Upper lobe of left lung (tissue), 6 donors: ENCODE results near the gene DRAM1. TPM values are rescaled to one million over a fixed set of nuclear protein-coding genes. Genes with fewer than 3 reads are reported as not detected.

ENCODE experiments used
- ATAC-seq, 2 donors: fragments of 200-7000 bp; cut with Tn5 transposase; one replicate each; pipeline ENCODE4 v1.9.1; 2022; ENCODE audit warnings: mild to moderate bottlenecking in 2 of 2, moderate library complexity in 2 of 2; ENCODE audit not compliant: low FRiP score in 2 of 2
- DNase-seq, 2 donors: peaks; one replicate each; pipeline ENCODE4 v3.0.0-alpha.2; 2019 to 2020
- H3K27ac ChIP-seq, 4 donors: fragments of 200-600 bp; sonication (generic); one replicate each; pipeline ENCODE4 v1.5.1; 2016 to 2019
- H3K27me3 ChIP-seq, 4 donors: fragments of 200-600 bp; sonication (generic); one replicate each; pipeline ENCODE4 v1.5.1; 2017 to 2019
- H3K36me3 ChIP-seq, 4 donors: fragments of 200-600 bp; sonication (generic); one replicate each; pipeline ENCODE4 v1.5.1; 2016 to 2019
- H3K4me1 ChIP-seq, 4 donors: fragments of 200-600 bp; sonication (generic); one replicate each; pipeline ENCODE4 v1.5.1; 2018 to 2019
- H3K4me3 ChIP-seq, 4 donors: fragments of 200-600 bp; sonication (generic); one replicate each; pipeline ENCODE4 v1.5.1; 2017 to 2019; ENCODE audit warnings: mild to moderate bottlenecking in 2 of 4, moderate library complexity in 1 of 4
- H3K9me3 ChIP-seq, 4 donors: fragments of 200-600 bp; sonication (generic); one replicate each; pipeline ENCODE4 v1.5.1; 2018 to 2019
- EP300 ChIP-seq, 4 donors: sonication (generic); formaldehyde crosslinking; IDR thresholded peaks; one replicate each; pipeline ENCODE4 v1.5.1; 2017; ENCODE audit warnings: antibody characterized with exemption in 4 of 4, control low read depth in 2 of 4
- POLR2A ChIP-seq, 4 donors: fragments of 450-650 bp; IDR thresholded peaks; one replicate each; pipeline ENCODE4 v1.5.1; 2016 to 2017; ENCODE audit warnings: antibody characterized with exemption in 4 of 4, mild to moderate bottlenecking in 2 of 4
- POLR2AphosphoS5 ChIP-seq, 2 donors: sonication (generic); formaldehyde crosslinking; IDR thresholded peaks; one replicate each; pipeline ENCODE4 v1.5.1; 2017; ENCODE audit warnings: antibody characterized with exemption in 2 of 2
- WGBS, 2 donors: methylation state at CpG; one replicate each; pipeline ENCODE4 v1.1.5; 2017 to 2018; 5-methylcytosine and 5-hydroxymethylcytosine counted together
- total RNA-seq, 6 donors: library from RNA; depleted of rRNA in 4 of 6; stranded (reverse); fragments of >200 nt in 4 of 6; gene quantifications; one replicate each; pipeline versions ENCODE4 v1.1.0 to v1.2.1, GENCODE V29; 2016 to 2021
- TF ChIP-seq, protein P1 (sequence below), 6 experiments: fragments of 450-650 bp in 4 of 6; fragments of 200-600 bp in 2 of 6; sonication (generic) in 2 of 6; IDR thresholded peaks; one replicate each; pipeline ENCODE4 v1.5.1; 2016 to 2019; ENCODE audit warnings: antibody characterized with exemption in 6 of 6
- donor health status: DM: no; HTN: no; CAD: no; lungs with moderate emphysema.
- donor health status: DM: no; HTN: yes; CAD: no; lungs with severe emphysema.

DRAM1 gene
- total RNA-seq, 6 donors from 2014 or later: 28.9 to 203 (median 142) TPM

DNA sequence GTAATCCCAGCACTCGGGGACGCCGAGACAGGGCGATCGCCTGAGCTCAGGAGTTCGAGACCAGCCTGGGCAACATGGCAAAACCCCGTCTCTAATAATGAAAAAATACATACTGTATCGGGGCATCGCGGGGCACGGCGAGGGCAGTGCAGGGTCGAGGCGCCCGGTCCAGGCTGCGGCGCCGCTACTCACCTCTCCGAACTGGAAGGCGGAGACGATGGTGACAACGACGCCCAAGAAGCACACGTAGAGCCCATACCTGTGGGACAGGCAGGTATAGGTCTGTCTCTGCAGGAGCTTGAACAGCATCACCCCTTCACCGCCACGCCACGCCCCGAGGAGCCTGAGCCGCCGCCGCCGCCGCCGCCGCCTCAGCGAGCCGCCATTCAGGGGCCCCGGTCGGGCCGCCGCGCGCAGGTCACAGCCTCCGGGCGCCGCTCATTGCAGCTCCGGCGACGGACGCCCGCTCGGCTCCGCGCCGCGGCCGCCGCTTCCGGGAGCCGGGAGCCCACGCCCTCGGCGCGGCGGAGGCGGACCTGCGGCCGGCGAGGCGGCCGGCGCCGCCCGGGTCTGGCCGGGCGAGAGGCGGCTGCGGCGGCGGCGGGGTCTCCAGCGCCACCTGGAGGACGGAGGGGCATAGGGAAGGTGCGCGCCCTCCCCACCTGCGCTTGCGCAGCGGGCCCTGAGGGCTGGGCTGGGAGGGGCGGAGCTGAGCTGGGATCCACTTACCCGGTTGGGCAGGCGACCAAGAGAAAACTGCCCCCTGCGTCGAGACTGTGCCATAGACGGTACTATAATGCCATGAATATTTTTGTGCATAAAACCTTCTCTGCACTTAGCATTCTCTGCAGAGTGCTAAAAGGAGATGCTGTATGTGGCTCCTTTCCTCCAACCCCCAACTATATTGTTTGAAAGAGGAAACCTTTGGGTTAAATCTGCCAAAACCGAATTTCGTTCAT is 46.7 kb upstream of the DRAM1 start, which contains the start of gene GNPTAB:
TSS of gene GNPTAB (minus strand) at position 593 of the 959 bp plus-strand sequence. CDS start at position 309, 284 bp downstream.
- DNase-seq: peak; percentile 96 to 98
- Histone ChIP-seq H3K27ac (peak within 1 kb of the TSS; percentile 82 to 92 (median 86)), H3K36me3 (no peaks in the 10 kb centered on the region), H3K9me3 (no peaks in the 10 kb centered on the region), H3K4me3 (peak within 1 kb of the TSS; percentile 70 to 92 (median 82)), H3K4me1 (peaks cover 18 to 44% (median 27%) of the 10 kb centered on the region in 4 donors), H3K27me3 (no peaks in the 10 kb centered on the region)
- peak; percentile 99 for ATAC-seq
- no peak for TF ChIP-seq POLR2AphosphoS5 (IDR thresholded peaks at IDR 0.05)
- peak in 2 of 4 donors; percentile 39 to 81 for TF ChIP-seq POLR2A (IDR thresholded peaks at IDR 0.05)
- TF ChIP-seq, protein P1, sequence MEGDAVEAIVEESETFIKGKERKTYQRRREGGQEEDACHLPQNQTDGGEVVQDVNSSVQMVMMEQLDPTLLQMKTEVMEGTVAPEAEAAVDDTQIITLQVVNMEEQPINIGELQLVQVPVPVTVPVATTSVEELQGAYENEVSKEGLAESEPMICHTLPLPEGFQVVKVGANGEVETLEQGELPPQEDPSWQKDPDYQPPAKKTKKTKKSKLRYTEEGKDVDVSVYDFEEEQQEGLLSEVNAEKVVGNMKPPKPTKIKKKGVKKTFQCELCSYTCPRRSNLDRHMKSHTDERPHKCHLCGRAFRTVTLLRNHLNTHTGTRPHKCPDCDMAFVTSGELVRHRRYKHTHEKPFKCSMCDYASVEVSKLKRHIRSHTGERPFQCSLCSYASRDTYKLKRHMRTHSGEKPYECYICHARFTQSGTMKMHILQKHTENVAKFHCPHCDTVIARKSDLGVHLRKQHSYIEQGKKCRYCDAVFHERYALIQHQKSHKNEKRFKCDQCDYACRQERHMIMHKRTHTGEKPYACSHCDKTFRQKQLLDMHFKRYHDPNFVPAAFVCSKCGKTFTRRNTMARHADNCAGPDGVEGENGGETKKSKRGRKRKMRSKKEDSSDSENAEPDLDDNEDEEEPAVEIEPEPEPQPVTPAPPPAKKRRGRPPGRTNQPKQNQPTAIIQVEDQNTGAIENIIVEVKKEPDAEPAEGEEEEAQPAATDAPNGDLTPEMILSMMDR (IDR thresholded peaks at IDR 0.05): peak; percentile 90 to 99 (median 97)
- 0% methylated on average over 17 to 47 of the region's 96 CpGs for WGBS, 2 donors

DNA sequence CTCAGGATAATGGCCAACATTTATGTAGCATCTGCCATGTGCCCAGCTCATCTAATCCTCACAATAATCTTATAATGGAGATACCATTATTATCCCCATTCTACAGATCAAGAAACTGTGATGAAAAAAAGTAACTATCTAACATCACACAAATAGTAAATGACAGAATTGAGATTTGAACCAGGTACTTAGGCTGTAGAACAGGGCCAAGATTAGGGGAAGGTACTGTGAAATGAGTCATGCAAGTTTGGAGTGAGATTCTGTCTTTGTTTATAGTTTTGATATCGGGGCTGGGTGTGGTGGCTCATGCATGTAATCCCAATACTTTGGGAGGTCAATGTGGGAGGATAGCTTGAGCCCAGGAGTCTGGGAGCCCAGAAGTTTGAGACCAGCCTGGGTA is 45.4 kb upstream of the DRAM1 start:
- no peaks in the 10 kb centered on the region for H3K9me3 ChIP-seq
- H3K27me3 ChIP-seq: no peaks in the 10 kb centered on the region
- no peak overlapping the region for H3K4me3 ChIP-seq
- peaks cover 16 to 30% (median 26%) of the 10 kb centered on the region in 4 donors for H3K4me1 ChIP-seq
- ATAC-seq: no peak
- WGBS, 2 donors: 58 to 75% methylated on average over 1 of the region's 1 CpG
- no peak overlapping the region for H3K27ac ChIP-seq
- DNase-seq: no peak
- no peaks in the 10 kb centered on the region for H3K36me3 ChIP-seq
- TF ChIP-seq POLR2A (IDR thresholded peaks at IDR 0.05) (no peak), POLR2AphosphoS5 (IDR thresholded peaks at IDR 0.05) (no peak), EP300 (IDR thresholded peaks at IDR 0.05) (no peak)
- TF ChIP-seq, protein P1 (IDR thresholded peaks at IDR 0.05): no peak

DNA sequence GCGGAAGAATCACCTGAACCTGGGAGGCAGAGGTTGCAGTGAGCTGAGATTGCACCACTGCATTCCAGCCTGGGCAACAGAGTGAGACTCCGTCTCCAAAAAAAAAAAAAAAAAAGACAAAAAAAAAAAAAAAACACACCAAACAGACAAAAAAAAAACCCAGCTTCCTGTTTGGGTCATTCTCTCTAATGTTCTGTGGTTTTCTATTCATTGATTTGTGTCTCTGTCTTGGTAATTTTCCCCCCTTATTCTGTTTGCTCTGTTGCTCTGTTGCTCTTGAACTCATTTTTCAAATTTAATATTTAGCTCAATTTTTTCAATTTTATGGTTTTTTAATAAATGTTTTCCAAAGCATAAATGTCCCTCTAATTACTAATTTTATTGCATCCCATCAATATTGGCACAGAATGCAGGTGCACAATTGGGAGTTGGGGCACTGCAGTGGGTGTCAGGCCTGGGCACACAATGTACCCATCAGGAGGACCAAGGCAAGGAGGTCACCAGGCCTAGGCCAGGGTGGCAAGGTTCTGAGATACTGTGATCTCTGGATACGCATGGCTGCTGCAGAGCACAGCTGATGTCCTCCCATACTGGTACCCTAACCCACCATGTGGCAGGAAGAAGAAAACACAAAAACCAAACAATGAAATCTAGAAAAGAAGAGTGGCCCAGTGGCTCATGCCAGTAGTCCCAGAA is 38.6 kb upstream of the DRAM1 start:
- no peaks in the 10 kb centered on the region for H3K27me3 ChIP-seq
- H3K27ac ChIP-seq: no peak overlapping the region
- no peaks in the 10 kb centered on the region for H3K36me3 ChIP-seq
- peak in 1 of 2 donors; percentile 63 for ATAC-seq
- no peak overlapping the region for H3K4me3 ChIP-seq
- no peaks in the 10 kb centered on the region for H3K9me3 ChIP-seq
- WGBS, 2 donors: 73 to 74% methylated on average over 3 of the region's 3 CpGs
- TF ChIP-seq POLR2A (IDR thresholded peaks at IDR 0.05): no peak
- TF ChIP-seq, protein P1 (IDR thresholded peaks at IDR 0.05): no peak
- no peak for TF ChIP-seq POLR2AphosphoS5 (IDR thresholded peaks at IDR 0.05)
- TF ChIP-seq EP300 (IDR thresholded peaks at IDR 0.05): no peak
- peaks cover 0 to 9% (median 3%) of the 10 kb centered on the region in 4 donors for H3K4me1 ChIP-seq
- DNase-seq: no peak

- H3K4me3 ChIP-seq: no peak overlapping the region
- no peaks in the 10 kb centered on the region for H3K36me3 ChIP-seq
- ATAC-seq: peak; percentile 66 to 92
- H3K27me3 ChIP-seq: no peaks in the 10 kb centered on the region
- no peaks in the 10 kb centered on the region for H3K9me3 ChIP-seq
- WGBS, 2 donors: 34 to 35% methylated on average over 6 of the region's 6 CpGs
- peak in 1 of 2 donors; percentile 58 for DNase-seq
- TF ChIP-seq POLR2AphosphoS5 (IDR thresholded peaks at IDR 0.05): no peak
- no peak for TF ChIP-seq POLR2A (IDR thresholded peaks at IDR 0.05)
- TF ChIP-seq, protein P1 (IDR thresholded peaks at IDR 0.05): peak; percentile 63 to 87 (median 80)
- TF ChIP-seq EP300 (IDR thresholded peaks at IDR 0.05): no peak
- H3K27ac ChIP-seq: no peak overlapping the region
- H3K4me1 ChIP-seq: peaks cover 0 to 9% (median 3%) of the 10 kb centered on the region in 4 donors
Measured at GRCh38 chr12:101839324-101840283, 37.8 kb upstream of the DRAM1 start.
